ENCODE results near the gene DIS3L2. TPM values are rescaled to one million over a fixed set of nuclear protein-coding genes. Genes with fewer than 3 reads are reported as not detected.

Gene DIS3L2
- total RNA-seq, 2 donors from 2014 or later = 39.5 to 42.4 TPM

DNA sequence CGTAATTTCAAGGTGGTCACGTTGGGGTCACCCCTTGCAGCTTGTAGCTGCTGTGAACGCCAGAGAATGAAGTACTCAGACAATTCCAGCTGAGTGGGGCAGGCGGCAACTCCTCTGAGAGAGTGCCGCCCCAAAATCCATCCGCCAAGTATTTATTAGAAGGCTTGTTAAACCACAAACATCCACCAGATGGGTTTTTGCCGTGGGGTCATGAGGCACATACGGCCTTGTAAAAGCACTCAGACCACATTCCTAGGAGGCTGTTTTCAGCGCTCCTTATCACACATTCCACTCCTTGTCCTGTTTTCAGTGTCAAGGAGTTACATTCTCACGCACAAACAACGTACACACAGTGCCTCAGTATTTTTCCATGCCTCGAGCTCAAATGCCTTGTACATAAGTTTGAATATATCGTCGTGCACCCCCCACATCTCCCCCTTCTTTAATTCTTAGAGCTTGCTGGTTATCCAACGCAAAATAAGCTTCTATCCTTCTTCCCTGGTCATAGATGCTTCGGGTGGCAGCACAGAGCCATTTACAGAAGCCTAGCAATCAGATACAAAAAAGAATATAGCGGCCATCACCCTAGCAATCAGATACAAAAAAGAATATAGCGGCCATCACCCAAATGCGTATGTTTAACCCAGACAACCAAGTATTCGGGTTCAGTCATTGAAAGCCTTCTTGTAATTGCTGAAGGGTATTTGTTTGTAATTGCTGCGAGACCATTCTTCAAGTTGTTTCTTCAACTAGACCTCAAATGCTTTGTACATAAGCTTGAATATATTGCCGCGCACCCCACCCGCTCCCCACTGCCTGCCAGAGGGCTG is 424.4 kb downstream of the DIS3L2 start:
- DNase-seq = no peak

DNA sequence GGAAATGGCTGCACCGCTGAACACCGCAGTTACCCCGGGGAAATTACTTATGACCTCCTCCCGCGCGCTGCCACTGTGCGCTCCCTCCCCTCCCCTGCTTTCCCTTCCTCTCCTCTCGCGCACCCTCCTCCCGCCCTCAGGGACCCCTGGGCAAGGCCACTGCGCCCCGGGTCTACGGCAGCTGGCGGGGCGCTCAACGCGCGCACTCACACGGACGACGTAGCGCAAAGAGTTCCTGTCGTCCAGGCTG is 424.9 kb downstream of the DIS3L2 start:
- Histone ChIP-seq H3K9me3 (ENCODE audit: control insufficient read depth, low read length) (no peaks in the 10 kb centered on the region), H3K4me1 (ENCODE audit: control insufficient read depth, insufficient read depth, low read length) (no peaks in the 10 kb centered on the region), H3K9ac (ENCODE audit: extremely low read depth, low read length, poor library complexity, severe bottlenecking) (no peak overlapping the region), H3K27ac (ENCODE audit: low read depth, low read length) (no peak overlapping the region), H3K27me3 (ENCODE audit: control insufficient read depth, insufficient read depth, low read length, poor library complexity, severe bottlenecking) (peaks cover 79% of the 10 kb centered on the region), H3K4me3 (ENCODE audit: low read length) (peak overlapping the region; percentile 60), H3K36me3 (ENCODE audit: control insufficient read depth, insufficient read depth, low read length) (no peaks in the 10 kb centered on the region)
- Mint-ChIP-seq H3K27me3 (ENCODE audit: insufficient read depth) (peaks cover 95% of the 10 kb centered on the region), H3K9me3 (no peaks in the 10 kb centered on the region), H3K36me3 (ENCODE audit: low read depth) (no peaks in the 10 kb centered on the region), H3K27ac (no peak overlapping the region), H3K4me3 (peak overlapping the region; percentile 44), H3K4me1 (peaks cover 7% of the 10 kb centered on the region)
- DNase-seq = no peak
- 0 to 2% methylated on average over 1 to 23 of the region's 23 CpGs for WGBS, 2 experiments (ENCODE audit: insufficient coverage in 1 of 2, insufficient read length in 1 of 2)
- TF ChIP-seq, protein P1, sequence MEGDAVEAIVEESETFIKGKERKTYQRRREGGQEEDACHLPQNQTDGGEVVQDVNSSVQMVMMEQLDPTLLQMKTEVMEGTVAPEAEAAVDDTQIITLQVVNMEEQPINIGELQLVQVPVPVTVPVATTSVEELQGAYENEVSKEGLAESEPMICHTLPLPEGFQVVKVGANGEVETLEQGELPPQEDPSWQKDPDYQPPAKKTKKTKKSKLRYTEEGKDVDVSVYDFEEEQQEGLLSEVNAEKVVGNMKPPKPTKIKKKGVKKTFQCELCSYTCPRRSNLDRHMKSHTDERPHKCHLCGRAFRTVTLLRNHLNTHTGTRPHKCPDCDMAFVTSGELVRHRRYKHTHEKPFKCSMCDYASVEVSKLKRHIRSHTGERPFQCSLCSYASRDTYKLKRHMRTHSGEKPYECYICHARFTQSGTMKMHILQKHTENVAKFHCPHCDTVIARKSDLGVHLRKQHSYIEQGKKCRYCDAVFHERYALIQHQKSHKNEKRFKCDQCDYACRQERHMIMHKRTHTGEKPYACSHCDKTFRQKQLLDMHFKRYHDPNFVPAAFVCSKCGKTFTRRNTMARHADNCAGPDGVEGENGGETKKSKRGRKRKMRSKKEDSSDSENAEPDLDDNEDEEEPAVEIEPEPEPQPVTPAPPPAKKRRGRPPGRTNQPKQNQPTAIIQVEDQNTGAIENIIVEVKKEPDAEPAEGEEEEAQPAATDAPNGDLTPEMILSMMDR (conservative IDR thresholded peaks at IDR 0.05) = no peak

More for the DNA sequence above, 424.4 kb downstream of the DIS3L2 start:
- Histone ChIP-seq H3K4me1 (ENCODE audit: control insufficient read depth, insufficient read depth, low read length) (no peaks in the 10 kb centered on the region), H3K9ac (ENCODE audit: extremely low read depth, low read length, poor library complexity, severe bottlenecking) (no peak overlapping the region), H3K27me3 (ENCODE audit: control insufficient read depth, insufficient read depth, low read length, poor library complexity, severe bottlenecking) (peaks cover 73% of the 10 kb centered on the region), H3K27ac (ENCODE audit: low read depth, low read length) (no peak overlapping the region), H3K36me3 (ENCODE audit: control insufficient read depth, insufficient read depth, low read length) (no peaks in the 10 kb centered on the region), H3K9me3 (ENCODE audit: control insufficient read depth, low read length) (no peaks in the 10 kb centered on the region), H3K4me3 (ENCODE audit: low read length) (peak overlapping the region; percentile 60)
- Mint-ChIP-seq H3K27ac (no peak overlapping the region), H3K9me3 (no peaks in the 10 kb centered on the region), H3K27me3 (ENCODE audit: insufficient read depth) (peaks cover 94% of the 10 kb centered on the region), H3K36me3 (ENCODE audit: low read depth) (no peaks in the 10 kb centered on the region), H3K4me1 (peaks cover 7% of the 10 kb centered on the region), H3K4me3 (peak overlapping the region; percentile 44)
- TF ChIP-seq, protein P1 (conservative IDR thresholded peaks at IDR 0.05) = peak; percentile 16
- 45 to 47% methylated on average over 16 to 24 of the region's 24 CpGs for WGBS, 2 experiments (ENCODE audit: insufficient coverage in 1 of 2, insufficient read length in 1 of 2)

Small RNA genes lying within 50 kb of the gene (microRNA-seq; reads per million reads assigned to microRNA genes)
- gene MIR562 (ENCODE audit: borderline microRNAs expressed) = not detected

Other genes starting within 250 kb of the DIS3L2 start
- gene PDE6D, start 180.4 kb upstream of the DIS3L2 start, total RNA-seq = 10 to 100 TPM; 24.7 to 25.5 TPM
- 10 to 100 TPM; 55.0 to 67.1 TPM for gene COPS7B, start 175.3 kb upstream of the DIS3L2 start, total RNA-seq
- under 1 TPM in 1 of 2 donors, not detected in 1; 0.84 TPM for gene NPPC, start 35.3 kb upstream of the DIS3L2 start, total RNA-seq

Data from endodermal cell (in vitro differentiated cells).